SK-N-SH (cell line): Measurements from ENCODE around the gene PLEKHM3.

ENCODE experiments used
- CTCF ChIP-seq: fragments of 200-600 bp; sonication (generic); IDR thresholded peaks from 2 replicates; pipeline ENCODE4 v1.6.1; 2017; ENCODE audit warnings: antibody characterized with exemption, mild to moderate bottlenecking, moderate library complexity
- EP300 ChIP-seq, 2 experiments: IDR thresholded peaks; 2 replicates each; pipeline versions ENCODE4 v1.4.0 to v1.6.1; 2012; ENCODE audit warnings: borderline replicate concordance in 1 of 2, low read depth in 1 of 2, low read length in 1 of 2
- FOXM1 ChIP-seq: IDR thresholded peaks from 2 replicates; pipeline ENCODE4 v1.4.0; 2012; ENCODE audit warnings: low read depth, mild to moderate bottlenecking
- GABPA ChIP-seq: IDR thresholded peaks from 2 replicates; pipeline ENCODE4 v1.4.0; 2012; ENCODE audit warnings: low read depth, mild to moderate bottlenecking
- GATA2 ChIP-seq: sonication (generic); formaldehyde crosslinking; IDR thresholded peaks from 2 replicates; pipeline ENCODE4 v1.5.0; 2020; ENCODE audit warnings: mild to moderate bottlenecking, missing genetic modification reagents
- MAX ChIP-seq: IDR thresholded peaks from 2 replicates; pipeline ENCODE4 v1.4.0; 2012; ENCODE audit warnings: low read depth
- MEF2A ChIP-seq: IDR thresholded peaks from 2 replicates; pipeline ENCODE4 v1.4.0; 2012; ENCODE audit warnings: low read depth, borderline replicate concordance
- MXI1 ChIP-seq: IDR thresholded peaks from 2 replicates; pipeline ENCODE4 v1.6.1; 2012; ENCODE audit warnings: mild to moderate bottlenecking, low read depth, low read length, improper control_type of control experiment
- POLR2AphosphoS5 ChIP-seq: IDR thresholded peaks from 2 replicates; pipeline ENCODE4 v1.6.1; 2012; ENCODE audit warnings: low read depth, low read length
- RAD21 ChIP-seq: IDR thresholded peaks from 2 replicates; pipeline ENCODE4 v1.6.1; 2012; ENCODE audit warnings: mild to moderate bottlenecking, low read length
- REST ChIP-seq: IDR thresholded peaks from 2 replicates; pipeline ENCODE4 v1.6.1; 2012; ENCODE audit warnings: mild to moderate bottlenecking, low read depth, low read length, moderate library complexity
- RXRA ChIP-seq: IDR thresholded peaks from 2 replicates; pipeline ENCODE4 v1.4.0; 2012; ENCODE audit warnings: low read depth, mild to moderate bottlenecking, borderline replicate concordance
- SIN3A ChIP-seq: IDR thresholded peaks from 2 replicates; pipeline ENCODE4 v1.6.1; 2012; ENCODE audit warnings: low read depth, mild to moderate bottlenecking, low read length, moderate library complexity, borderline replicate concordance
- TAF1 ChIP-seq: IDR thresholded peaks from 2 replicates; pipeline ENCODE4 v1.6.1; 2012; ENCODE audit warnings: low read depth, mild to moderate bottlenecking, low read length, moderate library complexity, borderline replicate concordance

- no peak for TF ChIP-seq REST
- peak; percentile 17 for TF ChIP-seq CTCF
- TF ChIP-seq POLR2AphosphoS5: no peak; the same call in 1 of the 2 replicates
- no peak for TF ChIP-seq RAD21
- TF ChIP-seq MAX: peak; percentile 31; the same call in 1 of the 2 replicates
- TF ChIP-seq MXI1: no peak
- no peak for TF ChIP-seq MEF2A
- TF ChIP-seq RXRA: 0 out of 2 replicates have a peak, but pooled peaks have one; percentile 32
- no peak for TF ChIP-seq TAF1
- TF ChIP-seq EP300 (IDR thresholded peaks at IDR 0.05; ENCODE audit: borderline replicate concordance in 1 of 2, low read depth in 1 of 2, low read length in 1 of 2): peak in 1 of 2 experiments; percentile 50; a peak in 1 of 4 replicates
- TF ChIP-seq SIN3A: no peak
- no peak for TF ChIP-seq GABPA
- no peak for TF ChIP-seq GATA2 (CRISPR knock-in tag)
- TF ChIP-seq FOXM1: no peak
Observed at GRCh38 chr2:207879536-207879935, 145.8 kb downstream of the PLEKHM3 start.
